Stimulated activated CD4-positive, alpha-beta T cell treated with anti-CD3 and anti-CD28 coated beads, TNF-alpha, amount 100 ng/mL, for 4 hours (primary cell): ENCODE results near the gene KATNB1.
"Not testable (repeated sequence)": the region's sequence is repeated elsewhere in the genome, so short reads cannot be mapped to it uniquely, and the experiment has no call there.

Experiments used
- DNase-seq, 3 experiments: peaks; one replicate each; pipeline ENCODE4 v3.0.0-alpha.2; 2020; ENCODE audit warnings: low read depth in 3 of 3

The KATNB1 gene

DNA sequence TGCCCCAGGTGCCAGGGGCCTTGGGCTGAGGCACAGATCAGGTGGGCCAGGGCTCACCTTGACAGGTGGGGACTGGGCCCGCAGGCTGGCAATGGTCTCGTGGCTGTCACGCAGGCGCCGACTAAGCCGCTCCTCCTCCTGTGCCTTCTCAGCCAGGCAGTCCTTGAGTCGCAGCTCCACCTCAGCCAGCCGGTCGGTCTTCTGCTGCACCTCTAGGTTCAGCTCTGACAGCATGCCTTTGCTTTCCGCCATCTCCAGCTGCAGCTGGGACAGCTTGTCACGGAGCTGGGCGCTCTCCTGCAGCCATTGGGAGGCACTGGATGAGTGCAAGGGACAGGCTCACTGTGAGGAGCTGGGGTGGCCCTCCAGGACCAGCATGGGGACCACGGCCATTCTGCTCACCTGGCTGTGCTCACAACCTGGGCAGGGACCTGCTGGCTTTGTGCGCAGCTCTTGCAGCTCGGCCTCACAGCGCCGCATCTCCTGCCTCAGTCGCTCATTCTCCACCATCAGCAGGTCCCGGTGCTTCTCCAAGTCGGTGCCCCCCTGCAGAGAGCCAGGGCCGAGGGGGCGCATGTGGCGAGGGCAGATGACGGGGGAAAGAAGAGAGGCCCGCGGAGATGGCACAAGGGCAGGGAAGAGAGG, 35.7 kb downstream of the KATNB1 start:
- DNase-seq, result no peak

DNA sequence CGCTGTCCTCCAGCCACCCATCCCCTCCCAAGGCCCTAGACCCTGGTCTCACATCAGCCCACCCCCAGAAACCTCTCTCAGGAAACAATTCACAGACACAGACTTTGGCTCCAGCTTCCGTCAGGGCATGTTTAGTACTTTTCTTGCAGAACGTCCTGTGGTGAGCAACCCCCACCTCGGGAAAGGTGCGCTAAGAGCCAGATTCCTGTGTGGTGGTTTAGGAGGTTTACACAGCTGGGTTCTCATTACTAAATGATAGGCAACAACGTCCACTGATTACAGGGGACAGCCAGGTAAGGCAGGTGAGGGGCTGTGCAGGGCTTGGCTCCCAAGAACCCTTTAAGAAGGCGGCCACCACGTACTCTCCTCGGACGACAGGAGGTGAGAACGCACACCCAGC, 37.4 kb downstream of the KATNB1 start:
- no peak for DNase-seq

DNA sequence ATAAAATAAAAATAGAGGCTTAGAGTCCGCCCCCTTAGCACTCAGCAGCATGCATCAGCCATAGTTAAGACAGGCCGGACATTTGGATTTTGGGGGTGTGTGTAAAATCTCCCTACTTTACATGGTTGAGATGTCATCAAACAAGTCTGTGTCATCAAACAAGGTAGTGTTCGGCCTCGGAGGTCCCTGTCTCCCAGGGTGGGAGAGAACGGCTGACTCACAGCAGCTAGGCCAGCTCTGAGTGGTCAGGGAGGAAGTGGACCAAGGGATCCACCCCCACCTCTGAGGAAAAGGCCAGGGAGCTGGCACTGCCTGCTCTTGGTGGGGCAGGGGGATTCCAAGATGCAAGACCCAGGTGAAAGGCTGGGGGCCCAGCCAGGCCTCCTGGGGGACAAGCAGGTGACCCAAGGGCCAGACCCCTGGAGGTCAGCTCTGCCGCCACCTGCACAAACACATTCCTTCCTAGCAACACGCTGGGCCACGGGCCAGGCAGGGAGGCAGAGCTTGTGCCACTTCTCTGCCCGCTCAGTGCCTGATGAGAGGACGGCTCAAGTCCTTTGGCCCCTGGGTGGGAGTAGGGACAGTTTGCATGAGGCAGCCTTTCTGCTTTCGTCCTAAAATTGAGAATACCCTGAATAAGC, 38.2 kb downstream of the KATNB1 start:
- no peak for DNase-seq

DNA sequence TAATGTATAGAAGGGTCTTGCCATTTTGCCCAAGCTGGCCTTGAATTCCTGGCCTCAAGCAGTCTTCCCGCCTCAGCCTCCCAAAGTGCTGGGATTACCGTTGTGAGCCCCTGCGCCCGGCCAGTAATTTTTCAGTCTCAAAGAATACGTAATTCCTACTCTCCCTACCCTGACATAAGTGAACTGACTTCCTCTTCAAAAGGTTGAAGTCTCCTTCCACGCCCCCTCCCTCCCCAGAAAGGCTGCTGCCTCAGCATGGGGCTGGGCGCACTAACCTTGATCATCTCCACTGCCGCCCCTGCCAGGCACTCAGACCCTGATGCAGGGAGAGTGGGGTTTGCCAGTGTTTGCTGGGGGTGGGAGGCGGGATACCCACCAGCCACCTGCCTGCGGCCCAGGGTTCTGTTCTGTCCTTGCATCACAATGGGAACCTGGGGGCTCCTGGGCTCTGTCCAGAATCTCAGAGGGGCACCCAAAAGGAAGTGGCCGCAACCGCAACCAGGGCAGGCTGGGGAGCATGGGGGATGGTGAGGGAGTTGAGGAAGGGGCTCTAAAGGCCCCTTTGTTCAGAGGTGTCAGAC, 39.2 kb downstream of the KATNB1 start:
- no peak for DNase-seq

GRCh38 chr16:57775661-57776469, 40.3 kb downstream of the KATNB1 start:
- DNase-seq, result no peak

GRCh38 chr16:57778658-57779057, 43.1 kb downstream of the KATNB1 start:
- no peak for DNase-seq

GRCh38 chr16:57779836-57780235, 44.3 kb downstream of the KATNB1 start:
- not testable (repeated sequence) for DNase-seq

GRCh38 chr16:57781349-57781740, 45.8 kb downstream of the KATNB1 start:
- DNase-seq, result no peak

DNA sequence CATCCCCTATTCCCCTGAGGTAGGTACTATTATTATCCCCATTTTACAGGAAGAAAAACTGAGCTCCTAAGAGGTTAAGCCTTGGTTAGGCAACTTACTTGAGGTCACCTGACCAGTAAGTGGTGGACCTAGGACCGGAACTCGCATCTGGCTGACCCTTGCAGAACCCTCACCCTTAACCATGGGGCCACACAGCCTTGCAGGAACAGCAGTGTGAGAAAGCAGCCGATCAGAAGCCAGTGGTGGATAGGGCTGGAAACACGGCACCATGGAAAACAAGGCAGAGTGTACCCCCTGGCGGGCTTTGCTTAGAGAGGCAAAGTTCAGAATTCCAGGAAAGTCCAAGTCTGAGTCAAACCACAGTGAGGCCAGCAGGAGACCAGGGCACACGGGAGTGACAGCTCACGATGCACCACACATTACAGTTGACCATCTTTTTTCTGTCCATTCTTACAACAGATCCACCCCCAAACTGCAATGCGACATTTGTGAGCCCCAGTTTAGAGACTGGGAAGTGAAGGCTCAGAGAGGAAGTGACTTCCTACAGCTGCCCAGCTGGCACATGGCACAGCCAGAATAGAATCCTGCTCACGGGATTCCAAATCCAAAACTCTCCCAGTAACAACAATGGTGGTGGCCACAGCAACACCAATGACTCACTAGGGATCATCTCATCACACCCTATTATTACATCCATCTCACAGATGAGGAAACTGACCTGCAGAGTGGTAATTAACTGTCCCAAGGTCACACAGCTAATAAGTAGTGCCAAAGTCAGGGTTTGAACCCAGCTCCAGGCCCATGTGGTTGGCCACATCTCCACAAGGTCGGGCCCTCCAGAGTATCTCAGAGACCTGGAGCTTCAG, 46.4 kb downstream of the KATNB1 start:
- no peak for DNase-seq

- not testable (repeated sequence) for DNase-seq
Measured at GRCh38 chr16:57782607-57783055, 47.1 kb downstream of the KATNB1 start.

- DNase-seq, result no peak
Measured at GRCh38 chr16:57783116-57783515, 47.5 kb downstream of the KATNB1 start.

DNA sequence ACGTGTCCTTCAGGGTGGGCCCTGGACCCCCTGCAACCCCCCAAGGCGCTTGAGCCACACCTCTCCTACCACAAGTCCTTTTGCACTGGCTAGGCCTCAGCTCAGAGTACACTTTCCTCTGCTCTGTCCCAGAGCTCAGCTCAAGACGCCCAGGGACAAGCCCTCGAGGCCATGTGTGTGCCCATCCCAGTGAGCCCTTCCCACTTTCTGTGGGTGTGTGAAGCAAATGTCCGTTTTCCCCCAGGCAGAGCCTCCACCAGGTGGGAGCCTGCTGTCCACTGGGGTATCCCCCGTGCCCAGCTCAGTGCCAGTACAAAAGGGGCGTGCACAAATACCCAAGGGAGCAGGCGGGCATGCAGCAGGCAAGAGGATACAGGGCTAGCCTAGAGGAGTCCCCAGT, 48.3 kb downstream of the KATNB1 start:
- DNase-seq, result no peak

DNA sequence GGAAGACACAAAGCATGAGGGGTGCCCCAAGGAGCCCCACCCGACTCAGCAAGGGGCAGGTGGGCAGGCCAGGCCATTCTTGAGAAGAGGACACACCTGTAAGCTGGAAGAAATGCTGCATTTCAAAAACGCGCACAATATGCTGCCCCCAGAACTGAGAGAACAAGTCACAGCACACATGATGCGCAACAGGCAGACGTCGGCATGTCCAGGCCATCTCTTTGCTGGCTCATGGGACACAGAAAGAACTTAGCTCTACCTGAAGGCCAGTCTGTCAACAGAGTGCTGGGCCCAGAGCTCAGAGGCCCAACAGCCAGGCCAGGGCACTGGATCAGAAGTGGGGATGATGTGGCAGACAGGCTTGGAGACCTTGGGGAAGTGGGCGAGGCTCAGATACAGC, 48.8 kb downstream of the KATNB1 start:
- DNase-seq, result no peak

DNA sequence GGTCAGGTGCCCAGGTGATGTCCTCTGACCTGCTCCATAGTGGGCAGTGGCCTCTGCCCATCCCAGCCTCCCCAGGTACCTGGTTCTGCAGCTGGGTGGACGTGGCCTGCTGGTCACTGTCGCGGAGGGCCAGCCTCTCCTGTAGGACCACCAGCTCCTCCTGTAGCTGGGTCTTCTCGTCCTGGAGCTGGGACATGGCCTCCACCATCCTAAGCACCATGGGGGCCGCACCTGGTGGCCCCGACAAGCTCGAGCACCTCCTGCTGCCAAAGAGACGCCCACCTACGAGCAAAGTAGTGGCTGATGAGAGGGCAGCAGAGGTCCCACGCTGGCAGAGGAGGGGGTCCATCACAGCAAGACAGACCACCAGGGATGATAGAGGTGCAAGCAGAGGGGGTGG, 49.8 kb downstream of the KATNB1 start:
- no peak for DNase-seq

DNA sequence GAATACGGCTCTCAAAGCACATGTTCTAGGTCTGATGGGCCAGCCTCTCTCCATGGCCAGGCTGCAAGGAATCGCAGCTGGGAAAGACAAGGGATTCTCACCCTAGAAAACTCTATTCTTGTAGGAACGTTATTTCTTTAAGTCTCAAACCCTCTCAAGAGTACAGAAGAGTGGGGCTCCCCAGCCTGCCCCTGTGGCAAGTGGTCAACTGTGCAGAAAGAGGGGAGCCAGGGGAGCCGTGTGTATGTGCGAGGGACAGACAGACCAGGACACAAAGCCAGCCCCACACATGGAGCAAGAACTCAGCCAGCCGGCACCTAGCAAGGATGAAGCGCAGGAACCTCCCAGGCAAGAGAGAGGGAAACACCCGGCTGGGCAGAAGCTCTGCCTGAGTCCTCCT, 50.4 kb downstream of the KATNB1 start:
- DNase-seq, result no peak

DNA sequence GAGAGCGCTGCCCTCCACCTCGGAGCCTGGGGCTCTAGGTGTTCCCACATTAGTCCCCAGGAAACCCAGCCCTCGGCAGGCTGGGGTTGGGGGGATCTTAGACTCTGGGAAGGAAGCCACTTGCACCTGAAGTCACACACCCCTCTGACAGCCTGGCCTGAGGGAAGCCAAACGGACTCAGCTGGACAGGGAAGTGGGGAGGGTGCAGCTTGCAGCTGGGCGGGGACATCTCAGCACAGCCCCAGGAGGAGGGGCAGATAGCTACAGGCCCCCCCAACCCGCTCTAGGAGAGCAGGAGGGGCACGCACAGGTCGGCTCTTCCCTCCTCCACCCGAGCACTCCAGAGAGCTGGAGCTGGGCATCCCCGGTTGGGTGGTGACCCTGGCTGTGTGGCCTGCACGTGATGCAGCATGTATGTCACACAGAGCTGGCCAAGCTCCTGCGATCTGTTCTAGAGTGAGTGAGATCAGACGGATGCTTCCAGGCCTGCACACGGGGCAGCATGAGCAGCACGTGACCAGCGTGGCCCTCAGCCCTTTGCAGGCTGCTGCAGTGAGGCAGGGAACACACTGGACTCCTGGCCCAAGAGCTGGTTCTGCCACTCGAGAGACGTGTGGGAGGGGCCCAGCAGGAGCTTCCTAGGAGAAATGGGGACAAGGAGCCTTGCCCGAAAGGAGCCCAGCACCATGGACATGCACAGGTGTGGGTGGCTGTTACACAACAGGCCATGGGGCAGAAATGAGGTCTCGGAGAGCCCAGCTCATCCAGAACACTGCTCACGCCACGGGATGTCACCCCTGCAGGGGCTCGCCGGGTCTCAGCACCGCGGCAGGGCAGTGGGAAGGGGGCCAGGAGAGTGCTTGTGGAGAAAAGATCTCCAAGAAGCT, 51.3 kb downstream of the KATNB1 start:
- no peak for DNase-seq

- DNase-seq, result no peak
Measured at GRCh38 chr16:57787519-57787905, 51.9 kb downstream of the KATNB1 start.

DNA sequence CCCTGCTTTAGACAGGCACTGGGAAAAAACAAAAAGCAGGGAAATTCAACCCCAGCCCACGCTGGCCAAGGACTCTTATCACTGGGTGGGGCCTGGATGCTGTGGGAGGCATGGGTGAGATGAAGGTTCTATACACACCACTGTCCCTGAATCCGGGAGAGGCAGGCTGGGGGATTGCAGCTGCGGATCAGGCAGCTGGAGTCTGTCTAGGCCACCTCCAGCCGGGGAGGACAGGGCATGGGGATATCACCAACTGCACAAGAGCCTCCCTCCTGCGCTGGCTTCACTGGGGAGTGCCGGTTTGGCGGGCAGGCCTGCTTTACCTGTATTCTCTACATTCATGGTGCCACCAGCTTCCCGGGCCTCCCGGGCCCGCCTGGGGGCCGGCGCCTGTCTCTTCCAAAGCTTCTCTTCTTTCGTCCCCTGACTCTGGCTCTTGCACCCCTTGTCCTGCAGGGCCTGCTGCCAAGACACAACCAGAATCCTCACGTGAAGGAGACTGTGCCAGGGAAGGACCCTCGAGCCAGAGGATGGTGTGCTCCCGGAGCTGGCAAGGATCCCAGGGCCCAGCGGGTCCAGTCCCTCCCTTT, 52.8 kb downstream of the KATNB1 start:
- no peak for DNase-seq

- DNase-seq, result no peak
Measured at GRCh38 chr16:57788951-57789350, 53.4 kb downstream of the KATNB1 start.

- no peak for DNase-seq
Measured at GRCh38 chr16:57791195-57791892, 55.8 kb downstream of the KATNB1 start.
